ENCODE measurements around the gene STRAP. TPM values are rescaled to one million over a fixed set of nuclear protein-coding genes. Genes with fewer than 3 reads are reported as not detected.

STRAP gene
- total and polyA plus RNA-seq, 2 of the 4 experiments (the other 2 are of a cell fraction), result 82.1 to 98.1 TPM

DNA sequence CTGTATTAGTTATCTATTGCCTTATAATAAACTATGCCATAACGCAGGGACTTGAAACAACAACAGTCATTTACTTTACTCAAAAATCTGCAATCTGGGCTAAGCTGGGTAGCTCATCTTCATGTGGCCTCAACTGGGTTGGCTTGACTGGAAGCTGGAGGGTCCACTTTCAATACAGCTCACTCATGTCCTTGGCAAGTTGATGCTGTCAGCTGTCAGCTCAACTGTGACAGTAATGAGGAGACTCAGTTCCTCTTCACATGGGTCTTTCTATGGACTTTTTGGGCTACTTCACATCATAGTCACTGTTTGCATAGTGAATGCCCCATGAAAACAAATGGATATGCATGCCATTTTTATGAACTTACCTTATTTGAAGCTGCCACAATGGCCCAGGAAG, 33.6 kb upstream of the STRAP start:
- H3K9me1 ChIP-seq (ENCODE audit: insufficient read depth, low read length), result 0 out of 2 replicates have a peak, but pooled peaks cover 3% of the 10 kb centered on the region
- no peak overlapping the region for H3K18ac ChIP-seq (ENCODE audit: low read depth, low read length)
- no peak for ATAC-seq (ENCODE audit: low read depth)
- no peak overlapping the region for H2BK15ac ChIP-seq (ENCODE audit: low read depth, low read length)
- BruUV-seq (replicated peaks), result no TSS peak
- no peak overlapping the region for H2BK20ac ChIP-seq (ENCODE audit: low read depth, low read length)
- no peak overlapping the region for H3K4me2 ChIP-seq (ENCODE audit: low read depth, low read length)
- H3K36me3 ChIP-seq (ENCODE audit: control insufficient read depth, insufficient read depth, low read length), result no peaks in the 10 kb centered on the region
- H3K27me3 ChIP-seq (ENCODE audit: control insufficient read depth, insufficient read depth, low read length), result no peaks in the 10 kb centered on the region
- no peak overlapping the region for H3K4ac ChIP-seq (ENCODE audit: low read depth, low read length)
- H3K23ac ChIP-seq (ENCODE audit: low read depth, low read length), result no peak overlapping the region
- in situ Hi-C loops (cut with MboI; ENCODE audit: low sequenced_read_pairs), result no loop called here
- intact Hi-C loops (cut with micrococcal nuclease), result no loop called here
- no peak for TF ChIP-seq RAD21 (IDR thresholded peaks at IDR 0.05; ENCODE audit: low read length)
- no peak for TF ChIP-seq MAFK (IDR thresholded peaks at IDR 0.05; ENCODE audit: low read depth, low read length)
- TF ChIP-seq, protein P1, sequence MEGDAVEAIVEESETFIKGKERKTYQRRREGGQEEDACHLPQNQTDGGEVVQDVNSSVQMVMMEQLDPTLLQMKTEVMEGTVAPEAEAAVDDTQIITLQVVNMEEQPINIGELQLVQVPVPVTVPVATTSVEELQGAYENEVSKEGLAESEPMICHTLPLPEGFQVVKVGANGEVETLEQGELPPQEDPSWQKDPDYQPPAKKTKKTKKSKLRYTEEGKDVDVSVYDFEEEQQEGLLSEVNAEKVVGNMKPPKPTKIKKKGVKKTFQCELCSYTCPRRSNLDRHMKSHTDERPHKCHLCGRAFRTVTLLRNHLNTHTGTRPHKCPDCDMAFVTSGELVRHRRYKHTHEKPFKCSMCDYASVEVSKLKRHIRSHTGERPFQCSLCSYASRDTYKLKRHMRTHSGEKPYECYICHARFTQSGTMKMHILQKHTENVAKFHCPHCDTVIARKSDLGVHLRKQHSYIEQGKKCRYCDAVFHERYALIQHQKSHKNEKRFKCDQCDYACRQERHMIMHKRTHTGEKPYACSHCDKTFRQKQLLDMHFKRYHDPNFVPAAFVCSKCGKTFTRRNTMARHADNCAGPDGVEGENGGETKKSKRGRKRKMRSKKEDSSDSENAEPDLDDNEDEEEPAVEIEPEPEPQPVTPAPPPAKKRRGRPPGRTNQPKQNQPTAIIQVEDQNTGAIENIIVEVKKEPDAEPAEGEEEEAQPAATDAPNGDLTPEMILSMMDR (conservative IDR thresholded peaks at IDR 0.05; ENCODE audit: low read depth, low read length), result no peak
- no peak for TF ChIP-seq CEBPB (IDR thresholded peaks at IDR 0.05; ENCODE audit: low read depth, low read length)
- TF ChIP-seq, protein P2, sequence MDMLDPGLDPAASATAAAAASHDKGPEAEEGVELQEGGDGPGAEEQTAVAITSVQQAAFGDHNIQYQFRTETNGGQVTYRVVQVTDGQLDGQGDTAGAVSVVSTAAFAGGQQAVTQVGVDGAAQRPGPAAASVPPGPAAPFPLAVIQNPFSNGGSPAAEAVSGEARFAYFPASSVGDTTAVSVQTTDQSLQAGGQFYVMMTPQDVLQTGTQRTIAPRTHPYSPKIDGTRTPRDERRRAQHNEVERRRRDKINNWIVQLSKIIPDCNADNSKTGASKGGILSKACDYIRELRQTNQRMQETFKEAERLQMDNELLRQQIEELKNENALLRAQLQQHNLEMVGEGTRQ (IDR thresholded peaks at IDR 0.05; ENCODE audit: low read depth, low read length), result no peak
- TF ChIP-seq, protein P3, sequence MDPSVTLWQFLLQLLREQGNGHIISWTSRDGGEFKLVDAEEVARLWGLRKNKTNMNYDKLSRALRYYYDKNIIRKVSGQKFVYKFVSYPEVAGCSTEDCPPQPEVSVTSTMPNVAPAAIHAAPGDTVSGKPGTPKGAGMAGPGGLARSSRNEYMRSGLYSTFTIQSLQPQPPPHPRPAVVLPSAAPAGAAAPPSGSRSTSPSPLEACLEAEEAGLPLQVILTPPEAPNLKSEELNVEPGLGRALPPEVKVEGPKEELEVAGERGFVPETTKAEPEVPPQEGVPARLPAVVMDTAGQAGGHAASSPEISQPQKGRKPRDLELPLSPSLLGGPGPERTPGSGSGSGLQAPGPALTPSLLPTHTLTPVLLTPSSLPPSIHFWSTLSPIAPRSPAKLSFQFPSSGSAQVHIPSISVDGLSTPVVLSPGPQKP (IDR thresholded peaks at IDR 0.05; ENCODE audit: borderline replicate concordance, low read depth, low read length), result no peak
- TF ChIP-seq RFX5 (IDR thresholded peaks at IDR 0.05; ENCODE audit: low read depth, low read length), result no peak
- TF ChIP-seq CHD1 (IDR thresholded peaks at IDR 0.05; ENCODE audit: low read depth, low read length), result no peak
- TF ChIP-seq SMC3 (IDR thresholded peaks at IDR 0.05; ENCODE audit: low read depth, low read length), result no peak
- no peak for TF ChIP-seq MXI1 (IDR thresholded peaks at IDR 0.05; ENCODE audit: borderline replicate concordance, low read depth, low read length)
- no peak for TF ChIP-seq MAZ (IDR thresholded peaks at IDR 0.05; ENCODE audit: borderline replicate concordance, low read depth, low read length)
- TF ChIP-seq BHLHE40 (IDR thresholded peaks at IDR 0.05; ENCODE audit: low read depth, low read length), result no peak
- no peak for TF ChIP-seq FOS (IDR thresholded peaks at IDR 0.05; ENCODE audit: low read depth, low read length)
- no peak overlapping the region for H3K56ac ChIP-seq (ENCODE audit: extremely low read depth, insufficient read depth, low read length)
- no peak overlapping the region for H4K5ac ChIP-seq (ENCODE audit: low read depth, low read length)
- H2AK9ac ChIP-seq (replicated peaks; ENCODE audit: low read depth, low read length, poor library complexity), result no peak overlapping the region
- H4K20me1 ChIP-seq (ENCODE audit: insufficient read depth, low read length), result no peaks in the 10 kb centered on the region
- no peaks in the 10 kb centered on the region for H3K79me1 ChIP-seq (ENCODE audit: low read depth in 1 of 2, low read length in 2 of 2)
- H3K4me3 ChIP-seq (ENCODE audit: insufficient read depth, low read depth, low read length), result no peak overlapping the region
- H4K91ac ChIP-seq (ENCODE audit: insufficient read depth, low read depth, low read length), result no peak overlapping the region
- no peak overlapping the region for H3K14ac ChIP-seq (replicated peaks; ENCODE audit: low read depth, low read length)
- POLR2A ChIA-PET (ENCODE audit: unreplicated experiment), result no interaction called here
- CTCF ChIA-PET, result no interaction called here
- no peaks in the 10 kb centered on the region for H3K9me3 ChIP-seq (ENCODE audit: control insufficient read depth, insufficient read depth, low read length)
- no CpG with 5 or more reads among the region's 1 CpG for WGBS, 2 experiments (ENCODE audit: extremely low coverage in 2 of 2, insufficient read length in 1 of 2)
- H2AFZ ChIP-seq (replicated peaks; ENCODE audit: low read length, poor library complexity), result no peak overlapping the region
- peaks cover 4% of the 10 kb centered on the region for H3K4me1 ChIP-seq (ENCODE audit: control insufficient read depth, insufficient read depth, low read length)
- H2BK120ac ChIP-seq (ENCODE audit: low read depth, low read length), result no peak overlapping the region
- H3K27ac ChIP-seq (ENCODE audit: insufficient read depth, low read length), result no peak overlapping the region
- H3K9ac ChIP-seq (ENCODE audit: low read depth, low read length), result no peak overlapping the region
- no peak for DNase-seq
- 0 out of 2 replicates have a peak overlapping the region, but pooled peaks have one; percentile 60 for H2AK5ac ChIP-seq (ENCODE audit: low read depth, low read length)
- no peak overlapping the region for H4K8ac ChIP-seq (ENCODE audit: low read depth in 2 of 2, low read length in 2 of 2)
- dilution Hi-C loops (cut with HindIII; ENCODE audit: low sequenced_read_pairs, unreplicated experiment), result loop anchor here (25.0 kb wide), 1 partner anchor 236 kb away; no protein-coding TSS in a partner anchor
- no peak overlapping the region for H2BK5ac ChIP-seq (ENCODE audit: low read depth, low read length, poor library complexity, severe bottlenecking)

Data from IMR-90 (cell line).